HL-60 (cell line): Measurements from ENCODE around the gene CCDC40.

Experiments used
- POLR2AphosphoS5 ChIP-seq: IDR thresholded peaks from 2 replicates; pipeline ENCODE4 v1.6.1; 2012; ENCODE audit warnings: low read depth
- REST ChIP-seq: IDR thresholded peaks from 2 replicates; pipeline ENCODE4 v1.6.1; 2012; ENCODE audit warnings: low read depth; ENCODE audit not compliant: insufficient replicate concordance
- TF ChIP-seq, protein P1 (sequence below): IDR thresholded peaks from one replicate; pipeline ENCODE4 v1.5.1; 2011; ENCODE audit warnings: low read length, control low read depth, inconsistent platforms; ENCODE audit not compliant: insufficient read depth

- TF ChIP-seq, protein P1, sequence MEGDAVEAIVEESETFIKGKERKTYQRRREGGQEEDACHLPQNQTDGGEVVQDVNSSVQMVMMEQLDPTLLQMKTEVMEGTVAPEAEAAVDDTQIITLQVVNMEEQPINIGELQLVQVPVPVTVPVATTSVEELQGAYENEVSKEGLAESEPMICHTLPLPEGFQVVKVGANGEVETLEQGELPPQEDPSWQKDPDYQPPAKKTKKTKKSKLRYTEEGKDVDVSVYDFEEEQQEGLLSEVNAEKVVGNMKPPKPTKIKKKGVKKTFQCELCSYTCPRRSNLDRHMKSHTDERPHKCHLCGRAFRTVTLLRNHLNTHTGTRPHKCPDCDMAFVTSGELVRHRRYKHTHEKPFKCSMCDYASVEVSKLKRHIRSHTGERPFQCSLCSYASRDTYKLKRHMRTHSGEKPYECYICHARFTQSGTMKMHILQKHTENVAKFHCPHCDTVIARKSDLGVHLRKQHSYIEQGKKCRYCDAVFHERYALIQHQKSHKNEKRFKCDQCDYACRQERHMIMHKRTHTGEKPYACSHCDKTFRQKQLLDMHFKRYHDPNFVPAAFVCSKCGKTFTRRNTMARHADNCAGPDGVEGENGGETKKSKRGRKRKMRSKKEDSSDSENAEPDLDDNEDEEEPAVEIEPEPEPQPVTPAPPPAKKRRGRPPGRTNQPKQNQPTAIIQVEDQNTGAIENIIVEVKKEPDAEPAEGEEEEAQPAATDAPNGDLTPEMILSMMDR = no peak
- TF ChIP-seq POLR2AphosphoS5 (peak; percentile 97), REST (peak; percentile 59)
These were observed 110.8 kb downstream of the CCDC40 start, which contains the start of gene EIF4A3 for GRCh38 chr17:80147035-80147822.
